Middle frontal gyrus (tissue), 1 donor: ENCODE data around the gene NOD2.

Source experiments
- DNase-seq: peaks from one replicate; pipeline ENCODE4 v3.0.0-alpha.2; 2015; ENCODE audit warnings: low spot score; ENCODE audit errors: extremely low spot score

The NOD2 gene

GRCh38 chr16:50669741-50670140 lies 23.7 kb upstream of the NOD2 start:
- DNase-seq: no peak

- no peak for DNase-seq
Measured at GRCh38 chr16:50670476-50670875, 22.9 kb upstream of the NOD2 start.

DNA sequence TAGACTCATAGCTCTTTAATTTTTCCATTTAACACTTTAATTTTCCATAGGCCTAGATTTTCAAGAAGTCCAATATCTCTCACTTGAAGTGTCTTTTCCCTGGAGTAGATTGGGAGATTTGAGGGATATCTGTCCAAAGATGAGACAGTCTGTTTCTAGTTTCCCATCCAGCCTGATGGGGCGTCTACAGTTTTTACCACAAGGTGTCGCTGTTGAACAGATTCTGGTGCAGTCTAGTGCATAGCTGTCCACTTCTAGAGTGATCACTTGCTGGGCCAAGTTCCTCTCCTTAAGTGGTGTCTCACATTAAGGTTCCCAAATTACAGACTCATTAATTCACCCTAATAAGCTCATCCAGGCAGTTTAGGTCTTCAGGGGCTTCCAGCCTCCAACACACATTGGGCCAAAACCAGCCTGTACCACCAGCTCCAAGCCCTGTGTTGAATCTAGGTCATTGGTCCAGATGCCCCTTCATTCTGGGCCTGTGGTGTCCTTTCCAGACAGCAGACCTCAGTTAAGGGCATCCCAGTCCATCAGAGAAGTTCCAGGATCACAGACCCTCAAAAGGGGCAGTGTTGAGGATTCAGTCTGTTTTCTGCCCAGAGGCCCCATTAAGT lies 21.7 kb upstream of the NOD2 start:
- DNase-seq: no peak

DNA sequence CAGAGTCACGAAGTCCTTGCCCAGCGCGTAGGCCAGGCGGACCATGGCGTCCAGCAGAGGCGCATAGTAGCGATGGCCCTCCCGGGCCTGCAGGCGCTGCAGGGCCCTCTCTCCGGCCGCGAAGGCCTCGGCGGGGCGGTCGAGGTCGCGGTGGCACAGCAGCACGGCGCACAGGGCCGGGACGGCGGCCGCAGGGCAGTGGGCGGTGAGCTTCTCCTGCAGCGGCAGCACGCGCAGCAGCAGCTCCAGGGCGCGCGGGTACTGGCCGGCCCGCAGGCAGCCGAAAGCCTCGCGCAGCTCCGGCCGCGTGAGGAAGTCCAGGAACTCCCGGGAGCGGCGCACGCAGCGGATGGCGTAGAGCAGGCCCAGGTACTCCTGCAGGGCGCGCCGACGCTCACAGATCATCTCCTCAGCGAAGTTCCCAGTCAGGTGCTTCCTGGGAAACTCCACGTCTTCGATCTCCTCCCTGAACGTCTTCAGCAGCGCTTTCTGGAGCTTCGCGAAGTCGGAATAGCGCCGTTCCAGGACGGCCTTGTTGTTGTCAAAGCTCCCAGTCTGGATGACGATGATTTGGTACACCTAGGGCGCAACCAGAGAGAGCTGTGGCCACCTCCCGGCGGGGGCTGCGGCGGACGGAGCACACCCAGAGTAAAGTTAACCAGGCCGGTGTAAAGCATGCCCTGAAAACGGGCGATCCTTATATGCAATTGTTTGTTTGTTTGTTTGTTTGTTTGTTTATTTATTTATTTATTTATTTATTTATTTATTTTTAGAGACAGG lies 19.7 kb upstream of the NOD2 start:
- DNase-seq: no peak

GRCh38 chr16:50674831-50675230 lies 18.6 kb upstream of the NOD2 start:
- DNase-seq: no peak

- no peak for DNase-seq
Measured at GRCh38 chr16:50675686-50676610, 17.5 kb upstream of the NOD2 start.

- no peak for DNase-seq
Measured at GRCh38 chr16:50676684-50677225, 16.7 kb upstream of the NOD2 start.

GRCh38 chr16:50677351-50677750 lies 16.1 kb upstream of the NOD2 start:
- no peak for DNase-seq

- DNase-seq: no peak
Measured at GRCh38 chr16:50678531-50678930, 14.9 kb upstream of the NOD2 start.

GRCh38 chr16:50679266-50679665 lies 14.1 kb upstream of the NOD2 start:
- no peak for DNase-seq

GRCh38 chr16:50679676-50680555 lies 13.5 kb upstream of the NOD2 start:
- DNase-seq: no peak

DNA sequence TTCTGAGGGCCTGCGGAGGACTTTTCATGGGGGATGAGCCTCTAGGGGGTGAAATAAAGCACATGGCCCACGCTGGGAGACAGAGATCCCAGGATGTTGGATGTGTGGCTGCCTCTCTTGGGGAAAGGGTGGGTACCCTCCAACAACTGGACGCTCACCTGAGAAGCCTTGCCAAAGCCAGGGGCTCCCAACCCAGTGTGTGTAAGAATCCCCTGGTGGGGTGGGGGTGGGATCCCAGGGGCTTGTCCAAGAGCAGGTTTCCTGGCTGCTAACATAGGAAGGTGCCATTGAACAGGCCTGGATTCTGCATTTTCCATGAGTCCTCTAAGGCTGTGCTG lies 12.9 kb upstream of the NOD2 start:
- no peak for DNase-seq

- DNase-seq: no peak
Measured at GRCh38 chr16:50681021-50681885, 12.2 kb upstream of the NOD2 start, which contains the start of gene SNX20. Gene SNX20, minus strand, starts transcription at chr16:50681312. Its CDS starts 3,786 bp downstream, at chr16:50677526.

DNA sequence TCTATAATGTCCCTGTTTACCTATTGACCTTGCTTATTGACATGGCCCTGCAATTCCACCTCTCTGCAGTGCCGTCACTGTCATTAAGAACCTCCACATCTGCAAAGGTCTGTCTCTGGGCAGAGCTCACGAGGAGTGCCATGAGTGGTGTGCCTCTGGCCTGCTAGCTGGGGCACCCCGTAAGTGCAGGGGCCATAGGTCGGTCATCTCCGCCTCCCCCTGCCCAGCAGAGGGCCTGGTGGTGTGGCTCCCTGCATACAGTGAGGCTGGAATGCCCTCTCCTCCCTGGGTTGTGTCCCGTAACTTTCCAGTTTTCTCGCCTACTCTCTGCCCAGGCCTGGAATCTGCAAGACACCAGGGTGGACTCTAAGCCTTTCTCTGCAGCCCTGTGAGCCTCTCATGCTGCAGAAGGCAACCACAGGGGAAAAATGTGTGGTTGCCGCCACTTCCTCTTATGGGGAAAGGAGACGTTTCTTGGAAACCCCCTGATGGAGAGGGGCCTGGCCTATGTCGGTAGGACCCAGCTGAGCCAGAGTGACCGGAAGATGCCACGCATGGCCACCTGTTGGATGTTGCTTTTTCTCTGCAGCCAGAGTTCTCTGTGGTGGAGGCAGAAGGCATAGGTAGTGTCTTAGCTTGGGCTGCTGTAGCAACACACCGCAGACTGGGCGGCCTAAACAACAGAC lies 9.6 kb upstream of the NOD2 start:
- no peak for DNase-seq

DNA sequence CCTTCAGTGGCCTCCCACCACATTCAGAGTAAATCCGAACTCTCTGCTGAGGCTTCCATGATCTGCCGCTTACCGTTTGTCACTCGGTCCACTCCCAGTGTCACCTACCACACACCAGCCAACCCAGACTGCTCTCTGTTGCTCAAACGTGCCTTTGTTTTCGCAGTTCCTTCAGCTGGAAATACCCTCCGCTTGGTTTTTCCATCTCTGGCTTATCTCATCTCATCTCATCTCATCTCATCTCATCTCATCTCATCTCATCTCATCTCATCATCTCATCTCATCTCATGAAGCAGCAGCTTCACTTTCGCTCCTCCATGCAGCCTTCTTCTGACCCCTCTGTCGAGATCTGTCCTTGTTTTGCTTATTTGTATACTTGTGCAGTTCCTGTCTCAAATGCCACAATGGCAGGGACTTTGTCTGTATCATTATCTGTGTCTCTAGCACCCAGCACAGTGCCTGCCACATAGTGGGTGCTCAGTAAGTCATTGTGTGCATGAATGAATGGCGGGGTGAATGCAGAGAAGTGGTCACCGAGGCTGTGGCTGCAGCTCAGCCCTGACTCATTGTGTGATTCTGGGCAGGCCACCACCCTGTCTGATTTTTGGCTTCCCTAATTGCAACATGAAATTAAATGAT lies 8.5 kb upstream of the NOD2 start:
- no peak for DNase-seq

GRCh38 chr16:50685462-50686063 lies 7.8 kb upstream of the NOD2 start:
- no peak for DNase-seq

DNA sequence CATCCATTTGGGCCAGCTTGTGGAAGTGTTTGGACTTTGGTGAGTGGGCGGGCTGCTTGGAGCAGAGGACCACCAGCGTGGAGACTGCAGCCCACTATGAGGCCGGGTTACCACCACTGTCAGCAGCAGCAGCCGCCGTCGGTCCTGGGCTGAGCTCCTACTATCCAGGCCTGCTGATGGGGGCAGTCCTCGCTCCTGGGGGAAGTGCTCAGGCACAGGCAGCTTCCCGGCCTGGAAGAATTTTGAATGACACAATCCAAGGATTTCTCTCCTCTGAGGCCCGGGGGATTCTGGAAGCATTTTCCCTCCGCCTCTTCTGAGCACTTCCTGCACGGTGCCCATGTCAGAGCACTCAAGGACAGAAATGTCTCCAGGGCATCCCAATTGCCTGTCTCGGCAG lies 5.3 kb upstream of the NOD2 start:
- no peak for DNase-seq

DNA sequence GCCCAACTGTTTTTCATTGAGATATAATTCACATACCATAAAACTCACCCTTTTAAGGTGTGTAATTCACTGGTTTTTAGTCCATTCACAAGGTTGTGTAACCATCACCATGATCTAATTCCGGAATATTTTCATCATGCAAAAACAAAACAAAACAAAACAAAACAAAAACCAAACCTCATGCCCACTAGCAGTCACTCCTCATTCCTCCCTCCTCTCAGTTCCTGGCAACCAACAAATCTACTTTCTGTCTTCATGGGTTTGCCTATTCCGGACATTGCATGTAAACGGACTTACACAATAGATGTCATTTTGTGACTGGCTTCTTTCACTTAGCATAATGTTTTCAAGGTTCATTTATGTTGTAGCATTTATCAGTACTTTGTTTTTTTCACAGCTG lies 4.5 kb upstream of the NOD2 start:
- no peak for DNase-seq
